HG02763 (cell line): ENCODE results near the gene DMD.

Experiments
- ATAC-seq: cut with Tn5 transposase; IDR thresholded peaks from one replicate; pipeline ENCODE4 v1.9.1; 2021; ENCODE audit warnings: mild to moderate bottlenecking, moderate library complexity; ENCODE audit not compliant: unreplicated experiment

The DMD gene

GRCh38 chrX:31217084-31217483, 1994.3 kb downstream of the DMD start:
- ATAC-seq = no peak

- no peak for ATAC-seq
Observed at GRCh38 chrX:31215277-31215815, 1996.0 kb downstream of the DMD start.

GRCh38 chrX:31213941-31214340, 1997.4 kb downstream of the DMD start:
- ATAC-seq = no peak

- ATAC-seq = no peak
Observed at GRCh38 chrX:31212856-31213748, 1998.2 kb downstream of the DMD start.

GRCh38 chrX:31209005-31209628, 2002.2 kb downstream of the DMD start:
- no peak for ATAC-seq

- no peak for ATAC-seq
Observed at GRCh38 chrX:31201503-31201902, 2009.8 kb downstream of the DMD start.

- ATAC-seq = no peak
Observed at GRCh38 chrX:31200430-31200829, 2010.9 kb downstream of the DMD start.

GRCh38 chrX:31199840-31200114, 2011.6 kb downstream of the DMD start:
- no peak for ATAC-seq

GRCh38 chrX:31199056-31199839, 2012.1 kb downstream of the DMD start:
- no peak for ATAC-seq

- ATAC-seq = no peak
Observed at GRCh38 chrX:31190221-31190975, 2021.0 kb downstream of the DMD start.

- ATAC-seq = no peak
Observed at GRCh38 chrX:31186693-31187338, 2024.5 kb downstream of the DMD start.

- ATAC-seq = no peak
Observed at GRCh38 chrX:31185884-31186283, 2025.5 kb downstream of the DMD start.

- ATAC-seq = no peak
Observed at GRCh38 chrX:31181377-31182000, 2029.9 kb downstream of the DMD start.

GRCh38 chrX:31179203-31179602, 2032.1 kb downstream of the DMD start:
- ATAC-seq = no peak

GRCh38 chrX:31178769-31179125, 2032.6 kb downstream of the DMD start:
- no peak for ATAC-seq

GRCh38 chrX:31178064-31178768, 2033.1 kb downstream of the DMD start:
- ATAC-seq = peak; percentile 52

GRCh38 chrX:31170792-31171191, 2040.6 kb downstream of the DMD start:
- ATAC-seq = no peak

GRCh38 chrX:31168551-31168950, 2042.8 kb downstream of the DMD start:
- ATAC-seq = peak; percentile 98

- no peak for ATAC-seq
Observed at GRCh38 chrX:31166832-31167231, 2044.5 kb downstream of the DMD start.
